IMR-90 (cell line): ENCODE data around the gene TRPM3. TPM values are rescaled to one million over a fixed set of nuclear protein-coding genes. Genes with fewer than 3 reads are reported as not detected.

Source experiments
- ATAC-seq: fragments of 200-7000 bp; cut with Tn5 transposase; 2 replicates; pipeline ENCODE4 v1.9.1; 2020; ENCODE audit warnings: low read depth, mild to moderate bottlenecking, moderate library complexity
- BruUV-seq: library from RNA; stranded (reverse); fragments of 400-500 nt; replicated peaks from 2 replicates; lab custom pipeline; 2021; lab: Mats Ljungman, UMichigan
- CTCF ChIA-PET: fragments of 300-600 bp; formaldehyde crosslinking; extraction: SDS; loops from one replicate; lab custom pipeline; 2021; ENCODE audit warnings: antibody characterized with exemption; lab: Yijun Ruan, JAX
- POLR2A ChIA-PET: fragments of 300-600 bp; sonication (Branson Sonifier 250); formaldehyde crosslinking; loops from one replicate; lab custom pipeline; 2022; ENCODE audit warnings: antibody characterized with exemption; ENCODE audit not compliant: unreplicated experiment; lab: Charles Lee
- DNase-seq: peaks from one replicate; pipeline ENCODE4 v3.0.0; 2013
- H2AFZ ChIP-seq: replicated peaks from 2 replicates; pipeline ENCODE3; 2013; ENCODE audit warnings: low read length, mild to moderate bottlenecking; ENCODE audit not compliant: poor library complexity
- H2AK5ac ChIP-seq: 2 replicates; pipeline ENCODE4 v1.6.1; 2013; ENCODE audit warnings: low read depth, low read length, inconsistent platforms
- H2AK9ac ChIP-seq: replicated peaks from 2 replicates; pipeline ENCODE3; 2013; ENCODE audit warnings: mild to moderate bottlenecking, low read depth, low read length, moderate library complexity; ENCODE audit not compliant: poor library complexity
- H2BK120ac ChIP-seq: 2 replicates; pipeline ENCODE4 v1.6.1; 2013; ENCODE audit warnings: low read depth, low read length, inconsistent platforms
- H2BK15ac ChIP-seq: 3 replicates; pipeline ENCODE4 v1.6.1; 2013; ENCODE audit warnings: low read depth, low read length, inconsistent platforms
- H2BK20ac ChIP-seq: 2 replicates; pipeline ENCODE4 v1.6.1; 2013; ENCODE audit warnings: low read depth, mild to moderate bottlenecking, inconsistent platforms, low read length, moderate library complexity
- H2BK5ac ChIP-seq: 2 replicates; pipeline ENCODE4 v1.6.1; 2013; ENCODE audit warnings: mild to moderate bottlenecking, low read depth, low read length, inconsistent platforms; ENCODE audit not compliant: poor library complexity, severe bottlenecking
- H3K14ac ChIP-seq: replicated peaks from 2 replicates; pipeline ENCODE4 v1.6.1; 2013; ENCODE audit warnings: low read depth, low read length, inconsistent platforms
- H3K18ac ChIP-seq: 2 replicates; pipeline ENCODE4 v1.6.1; 2013; ENCODE audit warnings: low read depth, low read length, control low read depth
- H3K23ac ChIP-seq: 2 replicates; pipeline ENCODE4 v1.6.1; 2013; ENCODE audit warnings: low read depth, low read length, inconsistent platforms
- H3K27ac ChIP-seq: 2 replicates; pipeline ENCODE4 v1.5.1; 2013; ENCODE audit warnings: mild to moderate bottlenecking, control low read depth, low read length; ENCODE audit not compliant: insufficient read depth
- H3K27me3 ChIP-seq: 2 replicates; pipeline ENCODE4 v1.6.1; 2013; ENCODE audit warnings: low read length; ENCODE audit not compliant: control insufficient read depth, insufficient read depth
- H3K36me3 ChIP-seq: 2 replicates; pipeline ENCODE4 v1.6.1; 2013; ENCODE audit warnings: low read length, mixed read lengths; ENCODE audit not compliant: control insufficient read depth, insufficient read depth
- H3K4ac ChIP-seq: 2 replicates; pipeline ENCODE4 v1.6.1; 2013; ENCODE audit warnings: low read depth, low read length, inconsistent platforms
- H3K4me1 ChIP-seq: 2 replicates; pipeline ENCODE4 v1.6.1; 2013; ENCODE audit warnings: low read length, mixed read lengths; ENCODE audit not compliant: control insufficient read depth, insufficient read depth
- H3K4me2 ChIP-seq: 2 replicates; pipeline ENCODE4 v1.6.1; 2013; ENCODE audit warnings: low read depth, mild to moderate bottlenecking, control low read depth, low read length, moderate library complexity
- H3K4me3 ChIP-seq: 2 replicates; pipeline ENCODE4 v1.5.1; 2013; ENCODE audit warnings: low read depth, mild to moderate bottlenecking, control low read depth, low read length, moderate library complexity; ENCODE audit not compliant: insufficient read depth
- H3K56ac ChIP-seq: 2 replicates; pipeline ENCODE4 v1.6.1; 2013; ENCODE audit warnings: low read length, inconsistent platforms; ENCODE audit not compliant: insufficient read depth; ENCODE audit errors: extremely low read depth
- H3K79me1 ChIP-seq, 2 experiments: 2 replicates each; pipeline ENCODE4 v1.6.1; 2013; ENCODE audit warnings: low read length in 2 of 2, inconsistent platforms in 1 of 2, low read depth in 1 of 2
- H3K9ac ChIP-seq: 2 replicates; pipeline ENCODE4 v1.6.1; 2013; ENCODE audit warnings: low read depth, low read length, control low read depth
- H3K9me1 ChIP-seq: 2 replicates; pipeline ENCODE4 v1.6.1; 2013; ENCODE audit warnings: low read length, inconsistent platforms; ENCODE audit not compliant: insufficient read depth
- H3K9me3 ChIP-seq: 2 replicates; pipeline ENCODE4 v1.6.1; 2013; ENCODE audit warnings: low read length; ENCODE audit not compliant: control insufficient read depth, insufficient read depth
- H4K20me1 ChIP-seq: 2 replicates; pipeline ENCODE4 v1.6.1; 2013; ENCODE audit warnings: low read length, inconsistent platforms; ENCODE audit not compliant: insufficient read depth
- H4K5ac ChIP-seq: 2 replicates; pipeline ENCODE4 v1.6.1; 2013; ENCODE audit warnings: mild to moderate bottlenecking, low read depth, low read length, control low read depth
- H4K8ac ChIP-seq, 2 experiments: 2 replicates each; pipeline ENCODE4 v1.6.1; 2013; ENCODE audit warnings: low read depth in 2 of 2, low read length in 2 of 2, control low read depth in 1 of 2, inconsistent platforms in 1 of 2
- H4K91ac ChIP-seq: 2 replicates; pipeline ENCODE4 v1.6.1; 2013; ENCODE audit warnings: low read depth, low read length, inconsistent platforms; ENCODE audit not compliant: insufficient read depth
- CHD1 ChIP-seq: IDR thresholded peaks from 2 replicates; pipeline ENCODE4 v1.6.1; 2012; ENCODE audit warnings: low read depth, low read length, improper control_type of control experiment
- CTCF ChIP-seq: conservative IDR thresholded peaks from 2 replicates; pipeline ENCODE4 v1.5.1; 2012; ENCODE audit warnings: mild to moderate bottlenecking, low read depth, low read length, improper control_type of control experiment
- FOS ChIP-seq: fragments of 150-350 bp; IDR thresholded peaks from 2 replicates; pipeline ENCODE4 v1.6.1; 2016; ENCODE audit warnings: low read depth, low read length
- MXI1 ChIP-seq: IDR thresholded peaks from 2 replicates; pipeline ENCODE4 v1.6.1; 2012; ENCODE audit warnings: low read depth, mild to moderate bottlenecking, low read length, moderate library complexity, borderline replicate concordance
- NFE2L2 ChIP-seq: fragments of 150-350 bp; IDR thresholded peaks from 2 replicates; pipeline ENCODE4 v1.6.1; 2016; ENCODE audit warnings: low read depth, mild to moderate bottlenecking, low read length
- POLR2A ChIP-seq: IDR thresholded peaks from 2 replicates; pipeline ENCODE4 v1.6.1; 2012; ENCODE audit warnings: mild to moderate bottlenecking, low read depth, low read length
- dilution Hi-C: fragments of 300-500 bp; cut with HindIII; formaldehyde crosslinking; loops from one replicate; pipeline ENCODE4 v1.14.3; 2018; ENCODE audit warnings: low sequenced_read_pairs; ENCODE audit not compliant: unreplicated experiment
- in situ Hi-C: fragments of 300-500 bp; cut with MboI; formaldehyde crosslinking; loops from 3 replicates; pipeline ENCODE4 v1.14.3; 2019; ENCODE audit warnings: low sequenced_read_pairs, inconsistent platforms, mixed read lengths
- intact Hi-C: fragments of 100-400 bp; cut with micrococcal nuclease; formaldehyde crosslinking; loops from 2 replicates; pipeline ENCODE4 v1.10.0; 2022
- polyA plus RNA-seq, 3 experiments: library from polyadenylated mRNA; depleted of rRNA; stranded (reverse); fragments of >200 nt; gene quantifications; 2 replicates each; pipeline ENCODE4 v1.2.3, GENCODE V29; 2012; ENCODE audit warnings: low replicate concordance in 1 of 3
- total RNA-seq: library from RNA; depleted of rRNA; stranded (reverse); fragments of >200 nt; gene quantifications from 2 replicates; pipeline ENCODE4 v1.2.3, GENCODE V29; 2012

Gene TRPM3
- total and polyA plus RNA-seq, 2 of the 4 experiments (the other 2 are of a cell fraction): not detected

- no peak overlapping the region for H2BK5ac ChIP-seq
- TF ChIP-seq CHD1: no peak
- TF ChIP-seq FOS: no peak
- TF ChIP-seq MXI1: no peak
- no peak for TF ChIP-seq CTCF
- TF ChIP-seq NFE2L2: no peak
- TF ChIP-seq POLR2A: no peak
- no peak overlapping the region for H3K9ac ChIP-seq
- H3K4me3 ChIP-seq: no peak overlapping the region
- H3K9me1 ChIP-seq: no peaks in the 10 kb centered on the region
- ChIA-PET POLR2A (no interaction called here), CTCF (no interaction called here)
- in situ Hi-C loops: loop anchor here (25.0 kb wide), 1 partner anchor 111 kb away; no protein-coding TSS in a partner anchor
- no peak overlapping the region for H2AFZ ChIP-seq
- no peak overlapping the region for H3K14ac ChIP-seq
- no peak overlapping the region for H4K8ac ChIP-seq
- H2AK5ac ChIP-seq: no peak overlapping the region
- H3K4ac ChIP-seq: no peak overlapping the region
- H4K5ac ChIP-seq: no peak overlapping the region
- no peak overlapping the region for H2BK15ac ChIP-seq
- no peak overlapping the region for H2BK120ac ChIP-seq
- H3K56ac ChIP-seq: no peak overlapping the region
- no TSS peak for BruUV-seq
- H2BK20ac ChIP-seq: no peak overlapping the region
- no peaks in the 10 kb centered on the region for H3K4me1 ChIP-seq
- no peaks in the 10 kb centered on the region for H3K36me3 ChIP-seq
- no peak overlapping the region for H3K18ac ChIP-seq
- no peak overlapping the region for H3K4me2 ChIP-seq
- H4K20me1 ChIP-seq: no peaks in the 10 kb centered on the region
- H3K27me3 ChIP-seq: peaks cover 16% of the 10 kb centered on the region; the same call in 1 of the 2 replicates
- H3K79me1 ChIP-seq: no peaks in the 10 kb centered on the region
- intact Hi-C loops: no loop called here
- no peak overlapping the region for H2AK9ac ChIP-seq
- DNase-seq (no peak), ATAC-seq (no peak)
- H3K23ac ChIP-seq: no peak overlapping the region
- dilution Hi-C loops: no loop called here
- no peak overlapping the region for H4K91ac ChIP-seq
- no peak overlapping the region for H3K27ac ChIP-seq
- no peaks in the 10 kb centered on the region for H3K9me3 ChIP-seq
Observed at GRCh38 chr9:70901013-70901412, 220.4 kb downstream of the TRPM3 start.
